Astrocyte (in vitro differentiated cells and primary cell): Measurements from ENCODE around the gene CSNK1E. TPM values are rescaled to one million over a fixed set of nuclear protein-coding genes. Genes with fewer than 3 reads are reported as not detected.

ENCODE experiments used
- DNase-seq: peaks from one replicate; pipeline ENCODE4 v3.0.0-alpha.2; 2010; ENCODE audit warnings: low read depth
- FAIRE-seq: peaks from 2 replicates; lab custom pipeline; 2011; peaks lifted over from hg19 to GRCh38; lab: Jason Lieb, UNC
- H2AFZ ChIP-seq: 2 replicates; pipeline ENCODE4 v1.6.0; 2012; ENCODE audit warnings: low read depth, low read length, inconsistent platforms
- H3K27ac ChIP-seq: 2 replicates; pipeline ENCODE4 v1.5.1; 2011; ENCODE audit warnings: low read depth, low read length, inconsistent platforms
- H3K27me3 ChIP-seq: 2 replicates; pipeline ENCODE4 v1.6.0; 2011; ENCODE audit warnings: low read length, inconsistent platforms; ENCODE audit not compliant: insufficient read depth
- H3K36me3 ChIP-seq: 2 replicates; pipeline ENCODE4 v1.5.1; 2011; ENCODE audit warnings: low read length, inconsistent platforms; ENCODE audit not compliant: insufficient read depth
- H3K4me1 ChIP-seq: 2 replicates; pipeline ENCODE4 v1.5.1; 2011; ENCODE audit warnings: low read length, inconsistent platforms; ENCODE audit not compliant: insufficient read depth
- H3K4me2 ChIP-seq: 2 replicates; pipeline ENCODE4 v1.6.0; 2012; ENCODE audit warnings: low read length, inconsistent platforms
- H3K4me3 ChIP-seq: 2 replicates; pipeline ENCODE4 v1.5.1; 2011; ENCODE audit warnings: low read depth, mild to moderate bottlenecking, low read length, inconsistent platforms; ENCODE audit not compliant: insufficient read depth
- H3K79me2 ChIP-seq: 2 replicates; pipeline ENCODE4 v1.6.0; 2012; ENCODE audit warnings: mild to moderate bottlenecking, low read length, inconsistent platforms; ENCODE audit not compliant: insufficient read depth
- H3K9ac ChIP-seq: 2 replicates; pipeline ENCODE4 v1.6.0; 2012; ENCODE audit warnings: mild to moderate bottlenecking, low read length, inconsistent platforms
- H3K9me3 ChIP-seq: 2 replicates; pipeline ENCODE4 v1.5.1; 2012; ENCODE audit warnings: low read depth, mild to moderate bottlenecking, low read length, inconsistent platforms; ENCODE audit not compliant: insufficient read depth
- H4K20me1 ChIP-seq: 2 replicates; pipeline ENCODE4 v1.6.0; 2012; ENCODE audit warnings: low read length, inconsistent platforms; ENCODE audit not compliant: insufficient read depth
- H3K27ac Mint-ChIP-seq: one replicate; pipeline ENCODE4 v1.8.0; 2021; ENCODE audit warnings: mild to moderate bottlenecking, mixed read lengths; ENCODE audit not compliant: unreplicated experiment
- H3K27me3 Mint-ChIP-seq: one replicate; pipeline ENCODE4 v1.8.0; 2021; ENCODE audit warnings: low read depth, mixed read lengths; ENCODE audit not compliant: unreplicated experiment
- H3K36me3 Mint-ChIP-seq: one replicate; pipeline ENCODE4 v1.8.0; 2021; ENCODE audit warnings: low read depth, mixed read lengths; ENCODE audit not compliant: unreplicated experiment
- H3K4me1 Mint-ChIP-seq: one replicate; pipeline ENCODE4 v1.8.0; 2021; ENCODE audit warnings: low read depth, mixed read lengths; ENCODE audit not compliant: unreplicated experiment
- H3K4me3 Mint-ChIP-seq: one replicate; pipeline ENCODE4 v1.8.0; 2021; ENCODE audit warnings: mild to moderate bottlenecking, moderate library complexity, mixed read lengths; ENCODE audit not compliant: unreplicated experiment
- H3K9me3 Mint-ChIP-seq: one replicate; pipeline ENCODE4 v1.8.0; 2021; ENCODE audit warnings: mild to moderate bottlenecking, mixed read lengths; ENCODE audit not compliant: unreplicated experiment
- CTCF ChIP-seq: IDR thresholded peaks from 2 replicates; pipeline ENCODE4 v1.5.1; 2011; ENCODE audit warnings: low read depth, mild to moderate bottlenecking, inconsistent platforms, low read length, moderate library complexity; ENCODE audit not compliant: insufficient read depth
- EZH2 ChIP-seq: IDR thresholded peaks from 2 replicates; pipeline ENCODE4 v1.6.1; 2012; ENCODE audit warnings: mild to moderate bottlenecking, low read length, inconsistent platforms; ENCODE audit not compliant: insufficient read depth
- total RNA-seq: library from RNA; stranded (reverse); gene quantifications from 2 replicates; pipeline ENCODE4 v1.2.1, GENCODE V29; 2021

Gene CSNK1E
- total RNA-seq, 1 donor from 2014 or later = 171 TPM

GRCh38 chr22:38247713-38248112, 69.5 kb downstream of the CSNK1E start:
- Histone ChIP-seq H3K27me3 (no peaks in the 10 kb centered on the region), H3K4me2 (no peak overlapping the region), H3K9me3 (no peaks in the 10 kb centered on the region), H4K20me1 (peaks cover 75% of the 10 kb centered on the region), H3K36me3 (peaks cover 10% of the 10 kb centered on the region), H3K4me3 (no peak overlapping the region), H2AFZ (no peak overlapping the region), H3K9ac (no peak overlapping the region), H3K4me1 (peaks cover 14% of the 10 kb centered on the region), H3K79me2 (peaks cover 72% of the 10 kb centered on the region), H3K27ac (no peak overlapping the region)
- TF ChIP-seq EZH2 = no peak
- no peak for TF ChIP-seq CTCF
- Mint-ChIP-seq H3K27me3 (no peaks in the 10 kb centered on the region), H3K36me3 (peaks cover 30% of the 10 kb centered on the region), H3K4me1 (peaks cover 6% of the 10 kb centered on the region), H3K4me3 (no peak overlapping the region), H3K27ac (peak overlapping the region; percentile 58), H3K9me3 (peaks cover 3% of the 10 kb centered on the region)
- no peak for DNase-seq
- no peak for FAIRE-seq

- H3K4me3 Mint-ChIP-seq = no peak overlapping the region
- peaks cover 8% of the 10 kb centered on the region for H3K4me1 Mint-ChIP-seq
- Histone ChIP-seq H3K4me3 (no peak overlapping the region), H3K9ac (no peak overlapping the region), H3K79me2 (peaks cover 65% of the 10 kb centered on the region), H3K4me1 (peaks cover 14% of the 10 kb centered on the region), H4K20me1 (peaks cover 64% of the 10 kb centered on the region), H3K4me2 (no peak overlapping the region), H3K36me3 (peaks cover 10% of the 10 kb centered on the region), H3K9me3 (no peaks in the 10 kb centered on the region), H3K27me3 (no peaks in the 10 kb centered on the region), H3K27ac (no peak overlapping the region), H2AFZ (no peak overlapping the region)
- DNase-seq = no peak
- no peak for FAIRE-seq
- peaks cover 30% of the 10 kb centered on the region for H3K36me3 Mint-ChIP-seq
- TF ChIP-seq EZH2 (no peak), CTCF (no peak)
- peaks cover 3% of the 10 kb centered on the region for H3K9me3 Mint-ChIP-seq
- no peak overlapping the region for H3K27ac Mint-ChIP-seq
- H3K27me3 Mint-ChIP-seq = no peaks in the 10 kb centered on the region
Observed at GRCh38 chr22:38246692-38247091, 70.5 kb downstream of the CSNK1E start.

GRCh38 chr22:38246046-38246658, 71.1 kb downstream of the CSNK1E start:
- H3K4me2 ChIP-seq = no peak overlapping the region

More at GRCh38 chr22:38246046-38246658, 71.1 kb downstream of the CSNK1E start:
- Histone ChIP-seq H3K36me3 (peaks cover 10% of the 10 kb centered on the region), H2AFZ (no peak overlapping the region), H3K4me1 (peaks cover 16% of the 10 kb centered on the region), H3K9me3 (no peaks in the 10 kb centered on the region), H3K9ac (no peak overlapping the region), H3K79me2 (peaks cover 59% of the 10 kb centered on the region), H3K27me3 (no peaks in the 10 kb centered on the region), H4K20me1 (peaks cover 59% of the 10 kb centered on the region), H3K27ac (no peak overlapping the region), H3K4me3 (no peak overlapping the region)
- FAIRE-seq (no peak), DNase-seq (no peak)
- TF ChIP-seq CTCF = no peak
- TF ChIP-seq EZH2 = no peak
- Mint-ChIP-seq H3K27me3 (no peaks in the 10 kb centered on the region), H3K4me3 (no peak overlapping the region), H3K4me1 (peaks cover 9% of the 10 kb centered on the region), H3K36me3 (peaks cover 30% of the 10 kb centered on the region), H3K27ac (no peak overlapping the region), H3K9me3 (peaks cover 3% of the 10 kb centered on the region)
